ENCODE results near the gene TTLL11.

TTLL11 gene

GRCh38 chr9:121852651-121853616 is 240.2 kb downstream of the TTLL11 start:
- no peak overlapping the region for H3K4me3 ChIP-seq (ENCODE audit: low read depth, low read length)
- DNase-seq (ENCODE audit: low read depth) = no peak
- TF ChIP-seq, protein P1, sequence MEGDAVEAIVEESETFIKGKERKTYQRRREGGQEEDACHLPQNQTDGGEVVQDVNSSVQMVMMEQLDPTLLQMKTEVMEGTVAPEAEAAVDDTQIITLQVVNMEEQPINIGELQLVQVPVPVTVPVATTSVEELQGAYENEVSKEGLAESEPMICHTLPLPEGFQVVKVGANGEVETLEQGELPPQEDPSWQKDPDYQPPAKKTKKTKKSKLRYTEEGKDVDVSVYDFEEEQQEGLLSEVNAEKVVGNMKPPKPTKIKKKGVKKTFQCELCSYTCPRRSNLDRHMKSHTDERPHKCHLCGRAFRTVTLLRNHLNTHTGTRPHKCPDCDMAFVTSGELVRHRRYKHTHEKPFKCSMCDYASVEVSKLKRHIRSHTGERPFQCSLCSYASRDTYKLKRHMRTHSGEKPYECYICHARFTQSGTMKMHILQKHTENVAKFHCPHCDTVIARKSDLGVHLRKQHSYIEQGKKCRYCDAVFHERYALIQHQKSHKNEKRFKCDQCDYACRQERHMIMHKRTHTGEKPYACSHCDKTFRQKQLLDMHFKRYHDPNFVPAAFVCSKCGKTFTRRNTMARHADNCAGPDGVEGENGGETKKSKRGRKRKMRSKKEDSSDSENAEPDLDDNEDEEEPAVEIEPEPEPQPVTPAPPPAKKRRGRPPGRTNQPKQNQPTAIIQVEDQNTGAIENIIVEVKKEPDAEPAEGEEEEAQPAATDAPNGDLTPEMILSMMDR (conservative IDR thresholded peaks at IDR 0.05; ENCODE audit: low read depth, low read length) = no peak

- no peak overlapping the region for H3K4me3 ChIP-seq (ENCODE audit: low read depth, low read length)
- DNase-seq (ENCODE audit: low read depth) = no peak
- TF ChIP-seq, protein P1 (conservative IDR thresholded peaks at IDR 0.05; ENCODE audit: low read depth, low read length) = no peak
These were observed 240.9 kb downstream of the TTLL11 start for GRCh38 chr9:121852241-121852640.

DNA sequence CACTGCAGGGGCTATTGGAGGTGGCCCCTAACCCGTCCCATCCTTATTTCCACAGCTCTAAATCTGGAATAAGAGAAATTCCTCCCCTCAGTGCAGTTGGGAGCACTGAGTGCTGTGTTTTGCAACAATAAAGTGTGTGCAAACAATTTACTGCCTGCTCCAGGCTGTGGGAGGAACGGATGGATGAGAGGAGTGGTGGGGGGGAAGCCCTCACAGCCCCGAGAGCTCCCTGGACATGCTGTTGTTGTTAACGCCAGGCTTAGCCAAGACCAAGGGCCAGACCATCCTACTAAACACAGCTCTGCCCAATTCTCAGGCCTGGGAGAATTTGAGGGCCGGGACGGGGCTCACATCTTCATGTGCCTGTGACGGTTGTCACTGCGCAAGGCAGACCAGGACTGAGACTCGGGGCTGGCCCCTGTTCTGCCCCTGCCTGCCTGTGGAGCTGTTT is 241.4 kb downstream of the TTLL11 start:
- DNase-seq (ENCODE audit: low read depth) = no peak
- TF ChIP-seq, protein P1 (conservative IDR thresholded peaks at IDR 0.05; ENCODE audit: low read depth, low read length) = no peak
- H3K4me3 ChIP-seq (ENCODE audit: low read depth, low read length) = no peak overlapping the region

DNA sequence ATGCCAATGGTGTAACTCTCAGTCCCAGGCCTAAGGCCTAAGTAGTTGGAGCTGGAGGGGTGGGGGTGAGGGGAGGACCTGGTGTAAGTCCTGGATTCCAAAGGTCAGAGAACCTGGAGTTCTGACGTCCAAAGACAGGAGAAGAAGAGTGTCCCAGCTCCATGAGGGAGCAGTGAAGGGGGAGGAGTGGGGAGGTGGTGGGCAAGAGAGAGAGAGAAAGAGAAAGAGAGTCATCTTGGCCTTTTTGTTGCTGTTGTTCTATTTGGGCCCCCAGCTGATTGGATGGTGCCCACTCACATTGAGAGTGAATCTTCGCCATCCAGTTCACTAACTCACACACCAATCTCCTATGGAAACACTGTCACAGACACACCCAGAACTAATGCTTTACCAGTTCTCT is 242.7 kb downstream of the TTLL11 start:
- H3K4me3 ChIP-seq (ENCODE audit: low read depth, low read length) = no peak overlapping the region
- TF ChIP-seq, protein P1 (conservative IDR thresholded peaks at IDR 0.05; ENCODE audit: low read depth, low read length) = no peak
- DNase-seq (ENCODE audit: low read depth) = no peak

DNA sequence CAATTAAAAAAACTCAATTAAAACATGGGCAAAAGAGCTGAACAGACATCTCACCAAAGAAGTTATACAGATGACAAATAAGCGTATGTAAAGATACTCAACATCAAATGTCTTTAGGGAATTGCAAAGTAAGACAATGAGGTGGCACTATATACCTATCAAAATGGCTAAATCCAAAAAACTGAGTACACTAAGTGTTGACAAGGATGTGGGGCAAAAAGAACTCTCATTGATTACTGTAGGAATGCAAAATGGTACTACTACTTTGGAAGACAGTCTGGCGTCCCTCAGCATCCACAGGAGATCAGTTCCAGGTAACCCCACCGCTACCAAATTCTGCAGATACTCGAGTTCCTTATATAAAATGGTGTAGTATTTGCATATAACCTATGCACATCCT is 243.6 kb downstream of the TTLL11 start:
- H3K4me3 ChIP-seq (ENCODE audit: low read depth, low read length) = no peak overlapping the region
- TF ChIP-seq, protein P1 (conservative IDR thresholded peaks at IDR 0.05; ENCODE audit: low read depth, low read length) = no peak
- no peak for DNase-seq (ENCODE audit: low read depth)

DNA sequence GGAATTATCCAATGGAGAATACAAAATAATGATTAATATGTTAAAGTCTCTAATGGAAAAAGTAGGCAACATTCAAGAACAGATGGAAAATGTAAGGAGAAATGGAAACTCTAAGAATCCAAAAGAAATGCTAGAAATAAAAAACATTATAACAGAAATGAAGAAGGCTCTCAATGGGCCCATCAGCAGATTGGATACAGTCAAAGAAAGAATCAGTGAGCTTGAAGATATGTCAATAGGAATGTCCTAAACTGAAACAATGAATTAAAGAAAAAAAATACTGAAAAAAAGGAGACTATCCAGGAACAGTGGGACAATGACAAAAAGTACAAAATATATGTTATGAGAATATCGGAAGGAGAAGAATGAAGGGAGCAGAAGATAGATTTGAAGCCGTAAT is 248.5 kb downstream of the TTLL11 start:
- H3K4me3 ChIP-seq (ENCODE audit: low read depth, low read length) = no peak overlapping the region
- DNase-seq (ENCODE audit: low read depth) = no peak
- TF ChIP-seq, protein P1 (conservative IDR thresholded peaks at IDR 0.05; ENCODE audit: low read depth, low read length) = no peak

DNA sequence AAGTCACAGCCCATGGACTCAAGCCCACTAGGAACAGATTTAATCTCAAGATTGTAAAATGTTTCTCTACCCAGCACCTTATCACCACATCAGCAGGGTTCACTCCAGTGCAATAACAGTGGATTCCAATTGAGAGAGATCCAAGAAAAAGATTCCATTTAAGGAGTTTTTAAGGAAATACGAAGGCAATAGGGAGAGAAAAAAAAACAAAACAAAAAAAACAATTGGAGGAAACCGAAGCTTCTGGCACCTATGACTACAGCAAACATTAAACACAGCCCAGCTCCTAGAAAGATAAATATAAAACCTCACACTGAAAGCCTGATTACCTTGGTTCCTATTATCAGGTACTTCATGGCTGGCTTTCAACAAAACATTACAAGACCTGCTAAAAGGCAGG is 249.0 kb downstream of the TTLL11 start:
- H3K4me3 ChIP-seq (ENCODE audit: low read depth, low read length) = no peak overlapping the region
- TF ChIP-seq, protein P1 (conservative IDR thresholded peaks at IDR 0.05; ENCODE audit: low read depth, low read length) = no peak
- DNase-seq (ENCODE audit: low read depth) = peak; percentile 29
